SK-N-SH (cell line): ENCODE data around the gene RBP3.

ENCODE experiments used
- CTCF ChIP-seq: fragments of 200-600 bp; sonication (generic); IDR thresholded peaks from 2 replicates; pipeline ENCODE4 v1.6.1; 2017; ENCODE audit warnings: antibody characterized with exemption, mild to moderate bottlenecking, moderate library complexity
- EP300 ChIP-seq, 2 experiments: IDR thresholded peaks; 2 replicates each; pipeline versions ENCODE4 v1.4.0 to v1.6.1; 2012; ENCODE audit warnings: borderline replicate concordance in 1 of 2, low read depth in 1 of 2, low read length in 1 of 2
- FOXM1 ChIP-seq: IDR thresholded peaks from 2 replicates; pipeline ENCODE4 v1.4.0; 2012; ENCODE audit warnings: low read depth, mild to moderate bottlenecking
- MAX ChIP-seq: IDR thresholded peaks from 2 replicates; pipeline ENCODE4 v1.4.0; 2012; ENCODE audit warnings: low read depth
- POLR2AphosphoS5 ChIP-seq: IDR thresholded peaks from 2 replicates; pipeline ENCODE4 v1.6.1; 2012; ENCODE audit warnings: low read depth, low read length
- RAD21 ChIP-seq: IDR thresholded peaks from 2 replicates; pipeline ENCODE4 v1.6.1; 2012; ENCODE audit warnings: mild to moderate bottlenecking, low read length
- SMC3 ChIP-seq: IDR thresholded peaks from 2 replicates; pipeline ENCODE4 v1.6.1; 2012; ENCODE audit warnings: low read depth, low read length, improper control_type of control experiment
- TAF1 ChIP-seq: IDR thresholded peaks from 2 replicates; pipeline ENCODE4 v1.6.1; 2012; ENCODE audit warnings: low read depth, mild to moderate bottlenecking, low read length, moderate library complexity, borderline replicate concordance
- YY1 ChIP-seq: IDR thresholded peaks from 2 replicates; pipeline ENCODE4 v1.4.0; 2012; ENCODE audit warnings: low read depth, mild to moderate bottlenecking
- TF ChIP-seq, protein P1 (sequence below): IDR thresholded peaks from 2 replicates; pipeline ENCODE4 v1.4.0; 2012; ENCODE audit warnings: low read depth, borderline replicate concordance

- TF ChIP-seq EP300 (IDR thresholded peaks at IDR 0.05; ENCODE audit: borderline replicate concordance in 1 of 2, low read depth in 1 of 2, low read length in 1 of 2) (0 out of 4 replicates have a peak, but pooled peaks of 1 of the 2 experiments have one; percentile 5), CTCF (no peak), RAD21 (no peak), YY1 (no peak), MAX (no peak), TAF1 (no peak), POLR2AphosphoS5 (no peak), SMC3 (no peak), FOXM1 (no peak)
- TF ChIP-seq, protein P1, sequence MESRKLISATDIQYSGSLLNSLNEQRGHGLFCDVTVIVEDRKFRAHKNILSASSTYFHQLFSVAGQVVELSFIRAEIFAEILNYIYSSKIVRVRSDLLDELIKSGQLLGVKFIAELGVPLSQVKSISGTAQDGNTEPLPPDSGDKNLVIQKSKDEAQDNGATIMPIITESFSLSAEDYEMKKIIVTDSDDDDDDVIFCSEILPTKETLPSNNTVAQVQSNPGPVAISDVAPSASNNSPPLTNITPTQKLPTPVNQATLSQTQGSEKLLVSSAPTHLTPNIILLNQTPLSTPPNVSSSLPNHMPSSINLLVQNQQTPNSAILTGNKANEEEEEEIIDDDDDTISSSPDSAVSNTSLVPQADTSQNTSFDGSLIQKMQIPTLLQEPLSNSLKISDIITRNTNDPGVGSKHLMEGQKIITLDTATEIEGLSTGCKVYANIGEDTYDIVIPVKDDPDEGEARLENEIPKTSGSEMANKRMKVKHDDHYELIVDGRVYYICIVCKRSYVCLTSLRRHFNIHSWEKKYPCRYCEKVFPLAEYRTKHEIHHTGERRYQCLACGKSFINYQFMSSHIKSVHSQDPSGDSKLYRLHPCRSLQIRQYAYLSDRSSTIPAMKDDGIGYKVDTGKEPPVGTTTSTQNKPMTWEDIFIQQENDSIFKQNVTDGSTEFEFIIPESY = no peak
Observed at GRCh38 chr10:47311193-47311931, 36.8 kb upstream of the RBP3 start.
